Tibial nerve (tissue), 4 donors: ENCODE results near the gene PRRG4. TPM values are rescaled to one million over a fixed set of nuclear protein-coding genes. Genes with fewer than 3 reads are reported as not detected.
A peak's percentile ranks its signal among the peaks of the same experiment; 100 is the strongest.

Source experiments
- DNase-seq, 2 donors: peaks; one replicate each; pipeline ENCODE4 v3.0.0-alpha.2; 2019; ENCODE audit warnings: low spot score in 2 of 2
- H3K27ac ChIP-seq, 4 donors: fragments of 200-600 bp; sonication (generic) in 3 of 4; one replicate each; pipeline ENCODE4 v1.5.1; 2017 to 2019; ENCODE audit warnings: mild to moderate bottlenecking in 1 of 4
- H3K27me3 ChIP-seq, 2 donors: fragments of 200-600 bp; sonication (generic) in 1 of 2; one replicate each; pipeline versions ENCODE4 v1.5.1 to v1.6.0; 2017 to 2019
- H3K36me3 ChIP-seq, 3 donors: fragments of 200-600 bp; sonication (generic); one replicate each; pipeline ENCODE4 v1.5.1; 2018 to 2019
- H3K4me1 ChIP-seq, 4 donors: fragments of 200-600 bp; sonication (generic) in 3 of 4; one replicate each; pipeline ENCODE4 v1.5.1; 2017 to 2019
- H3K4me3 ChIP-seq, 4 donors: fragments of 200-600 bp; sonication (generic) in 3 of 4; one replicate each; pipeline ENCODE4 v1.5.1; 2017 to 2019; ENCODE audit warnings: mild to moderate bottlenecking in 1 of 4, moderate library complexity in 1 of 4
- H3K9me3 ChIP-seq, 4 donors: fragments of 200-600 bp; sonication (generic) in 3 of 4; one replicate each; pipeline ENCODE4 v1.5.1; 2017 to 2019
- CTCF ChIP-seq, 5 experiments: fragments of 200-600 bp in 3 of 5; fragments of 450-650 bp in 2 of 5; sonication (generic) in 3 of 5; IDR thresholded peaks; one replicate each; pipeline ENCODE4 v1.5.1; 2016 to 2019; ENCODE audit warnings: antibody characterized with exemption in 5 of 5, mild to moderate bottlenecking in 3 of 5, moderate library complexity in 2 of 5
- EP300 ChIP-seq, 2 donors: sonication (generic); formaldehyde crosslinking; IDR thresholded peaks; one replicate each; pipeline ENCODE4 v1.6.1; 2017; ENCODE audit warnings: antibody characterized with exemption in 2 of 2, mild to moderate bottlenecking in 1 of 2
- POLR2A ChIP-seq, 2 donors: fragments of 450-650 bp; IDR thresholded peaks; one replicate each; pipeline ENCODE4 v1.6.1; 2017; ENCODE audit warnings: antibody characterized with exemption in 2 of 2, mild to moderate bottlenecking in 2 of 2, moderate library complexity in 2 of 2
- WGBS, 2 donors: methylation state at CpG; one replicate each; pipeline ENCODE4 v1.1.5; 2018; 5-methylcytosine and 5-hydroxymethylcytosine counted together
- total RNA-seq, 4 donors: library from RNA; depleted of rRNA; stranded (reverse); fragments of >200 nt; gene quantifications; one replicate each; pipeline ENCODE4 v1.1.0, GENCODE V29; 2016

The PRRG4 gene
- total RNA-seq, 4 donors from 2014 or later, result 15.0 to 30.8 (median 28.3) TPM

GRCh38 chr11:32893093-32893342, 63.3 kb downstream of the PRRG4 start:
- WGBS, 2 donors, result 0% methylated on average over 1 of the region's 32 CpGs; no CpG with 5 or more reads in 1 of the 2 donors
- DNase-seq, result no peak
- no peaks in the 10 kb centered on the region for H3K27me3 ChIP-seq
- peak overlapping the region; percentile 85 to 99 (median 88) for H3K4me3 ChIP-seq
- no peak for TF ChIP-seq CTCF (IDR thresholded peaks at IDR 0.05)
- peak overlapping the region; percentile 88 to 97 (median 96) for H3K27ac ChIP-seq
- H3K36me3 ChIP-seq, result no peaks in the 10 kb centered on the region
- H3K9me3 ChIP-seq, result no peaks in the 10 kb centered on the region
- peaks cover 0 to 35% (median 9%) of the 10 kb centered on the region in 4 donors for H3K4me1 ChIP-seq

GRCh38 chr11:32893343-32894148, 63.8 kb downstream of the PRRG4 start:
- Histone ChIP-seq H3K4me3 (peak overlapping the region; percentile 85 to 99 (median 88)), H3K36me3 (peaks cover 0 to 2% (median 0%) of the 10 kb centered on the region in 3 donors), H3K27me3 (no peaks in the 10 kb centered on the region), H3K27ac (peak overlapping the region; percentile 69 to 97 (median 96)), H3K9me3 (no peaks in the 10 kb centered on the region), H3K4me1 (peaks cover 0 to 35% (median 9%) of the 10 kb centered on the region in 4 donors)
- WGBS, 2 donors, result 1% methylated on average over 35 to 59 of the region's 66 CpGs
- peak; percentile 7 to 29 for DNase-seq
- TF ChIP-seq CTCF (IDR thresholded peaks at IDR 0.05), result peak; percentile 20 to 68 (median 46)
- TF ChIP-seq POLR2A (IDR thresholded peaks at IDR 0.05), result no peak

- Histone ChIP-seq H3K27ac (peak overlapping the region; percentile 69 to 97 (median 96)), H3K36me3 (peaks cover 0 to 5% (median 0%) of the 10 kb centered on the region in 3 donors), H3K4me3 (peak overlapping the region; percentile 85 to 99 (median 88)), H3K9me3 (no peaks in the 10 kb centered on the region), H3K4me1 (peaks cover 0 to 38% (median 9%) of the 10 kb centered on the region in 4 donors), H3K27me3 (no peaks in the 10 kb centered on the region)
- WGBS, 2 donors, result 3% methylated on average over 14 of the region's 14 CpGs
- DNase-seq, result peak in 1 of 2 donors; percentile 16
- TF ChIP-seq EP300 (IDR thresholded peaks at IDR 0.05) (peak in 1 of 2 donors; percentile 50), POLR2A (IDR thresholded peaks at IDR 0.05) (peak; percentile 17 to 36), CTCF (IDR thresholded peaks at IDR 0.05) (no peak)
Observed at GRCh38 chr11:32894149-32894827, 64.6 kb downstream of the PRRG4 start.

DNA sequence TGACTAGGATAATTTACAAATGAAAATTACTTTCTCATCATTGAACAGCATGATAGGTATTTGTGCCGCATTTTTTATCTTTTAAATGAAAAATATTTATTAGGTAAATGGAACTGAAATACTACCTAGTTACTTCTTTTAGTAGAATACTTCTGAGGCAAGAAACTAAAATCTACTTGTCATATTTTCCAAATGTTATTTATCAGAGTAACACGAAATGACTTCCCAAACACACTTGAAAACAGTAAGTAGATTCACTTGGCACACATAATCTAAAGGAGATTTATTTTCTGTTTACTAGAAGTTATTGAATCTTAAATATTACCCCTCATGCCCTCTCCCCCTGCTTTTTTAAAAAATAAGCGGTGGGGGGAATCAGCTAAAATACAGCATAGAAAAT, 65.2 kb downstream of the PRRG4 start:
- 55% methylated on average over 3 of the region's 3 CpGs for WGBS, 2 donors
- no peaks in the 10 kb centered on the region for H3K9me3 ChIP-seq
- no peak for DNase-seq
- H3K27ac ChIP-seq, result peak overlapping the region; percentile 69 to 97 (median 96)
- H3K4me1 ChIP-seq, result peaks cover 0 to 42% (median 9%) of the 10 kb centered on the region in 4 donors
- peaks cover 0 to 5% (median 0%) of the 10 kb centered on the region in 3 donors for H3K36me3 ChIP-seq
- H3K27me3 ChIP-seq, result no peaks in the 10 kb centered on the region
- TF ChIP-seq EP300 (IDR thresholded peaks at IDR 0.05), result no peak
- no peak for TF ChIP-seq CTCF (IDR thresholded peaks at IDR 0.05)
- no peak for TF ChIP-seq POLR2A (IDR thresholded peaks at IDR 0.05)
- no peak overlapping the region for H3K4me3 ChIP-seq

GRCh38 chr11:32895471-32895870, 65.7 kb downstream of the PRRG4 start:
- Histone ChIP-seq H3K4me1 (peaks cover 0 to 42% (median 9%) of the 10 kb centered on the region in 4 donors), H3K36me3 (peaks cover 0 to 5% (median 0%) of the 10 kb centered on the region in 3 donors), H3K27ac (peak overlapping the region in 2 of 4 donors; percentile 95 to 97), H3K27me3 (no peaks in the 10 kb centered on the region), H3K4me3 (no peak overlapping the region), H3K9me3 (no peaks in the 10 kb centered on the region)
- WGBS, 2 donors, result 47 to 55% methylated on average over 1 of the region's 1 CpG
- DNase-seq, result no peak
- TF ChIP-seq CTCF (IDR thresholded peaks at IDR 0.05), result no peak
